HEK293 (cell line): ENCODE results near the gene SLC26A1.

ENCODE experiments used
- CTCF ChIP-seq: fragments of 450-650 bp; formaldehyde crosslinking; IDR thresholded peaks from 2 replicates; pipeline ENCODE4 v1.5.1; 2016; ENCODE audit warnings: missing biosample characterization, missing genetic modification characterization
- ELK4 ChIP-seq: IDR thresholded peaks from 2 replicates; pipeline ENCODE4 v1.6.1; 2011; ENCODE audit warnings: mild to moderate bottlenecking, low read depth, low read length, borderline replicate concordance
- KLF7 ChIP-seq: fragments of 450-650 bp; formaldehyde crosslinking; IDR thresholded peaks from 2 replicates; pipeline ENCODE4 v1.5.1; 2016; ENCODE audit warnings: missing biosample characterization, missing genetic modification characterization, borderline replicate concordance
- TSHZ1 ChIP-seq: fragments of 450-650 bp; formaldehyde crosslinking; IDR thresholded peaks from 2 replicates; pipeline ENCODE4 v1.5.1; 2016; ENCODE audit warnings: missing biosample characterization, missing genetic modification characterization, borderline replicate concordance
- ZBTB7A ChIP-seq: fragments of 450-650 bp; formaldehyde crosslinking; IDR thresholded peaks from 2 replicates; pipeline ENCODE4 v1.5.1; 2016; ENCODE audit warnings: low read depth, missing biosample characterization, missing genetic modification characterization
- ZNF140 ChIP-seq: fragments of 450-650 bp; formaldehyde crosslinking; IDR thresholded peaks from 2 replicates; pipeline ENCODE4 v1.5.1; 2016; ENCODE audit warnings: missing biosample characterization, missing genetic modification characterization
- ZNF350 ChIP-seq: fragments of 450-650 bp; formaldehyde crosslinking; IDR thresholded peaks from 2 replicates; pipeline ENCODE4 v1.5.0; 2017; ENCODE audit warnings: missing biosample characterization, mild to moderate bottlenecking, missing genetic modification characterization
- ZNF549 ChIP-seq: fragments of 450-650 bp; IDR thresholded peaks from 2 replicates; pipeline ENCODE4 v1.5.1; 2018; ENCODE audit warnings: missing biosample characterization, missing genetic modification characterization, mild to moderate bottlenecking, inconsistent platforms, moderate library complexity
- ZNF558 ChIP-seq: fragments of 450-650 bp; formaldehyde crosslinking; IDR thresholded peaks from 2 replicates; pipeline ENCODE4 v1.5.1; 2016; ENCODE audit warnings: missing biosample characterization, missing genetic modification characterization
- ZNF707 ChIP-seq: fragments of 450-650 bp; formaldehyde crosslinking; IDR thresholded peaks from 2 replicates; pipeline ENCODE4 v1.5.1; 2016; ENCODE audit warnings: missing biosample characterization, missing genetic modification characterization
- ZNF76 ChIP-seq: fragments of 450-650 bp; formaldehyde crosslinking; IDR thresholded peaks from 2 replicates; pipeline ENCODE4; 2016; ENCODE audit warnings: low read depth, missing biosample characterization, missing genetic modification characterization, borderline replicate concordance

- no peak for TF ChIP-seq TSHZ1
- TF ChIP-seq ELK4 = no peak
- no peak for TF ChIP-seq ZNF549 (tag by site-specific recombination)
- no peak for TF ChIP-seq ZNF76 (tag by site-specific recombination)
- no peak for TF ChIP-seq CTCF (tag by site-specific recombination)
- TF ChIP-seq ZNF707 (tag by site-specific recombination) = no peak
- TF ChIP-seq ZNF140 (tag by site-specific recombination) = no peak
- no peak for TF ChIP-seq ZNF350 (tag by site-specific recombination)
- no peak for TF ChIP-seq KLF7 (tag by site-specific recombination)
- no peak for TF ChIP-seq ZNF558 (tag by site-specific recombination)
- no peak for TF ChIP-seq ZBTB7A (tag by site-specific recombination)
Measured at GRCh38 chr4:960140-960635, 33.0 kb downstream of the SLC26A1 start.
